HepG2 (cell line): ENCODE data around the gene MT1M. TPM values are rescaled to one million over a fixed set of nuclear protein-coding genes. Genes with fewer than 3 reads are reported as not detected.

Experiments
- ATAC-seq: fragments of 200-7000 bp; cut with Tn5 transposase; 3 replicates; pipeline ENCODE4 v1.9.1; 2020; ENCODE audit warnings: mild to moderate bottlenecking, moderate library complexity
- BruUV-seq: library from RNA; stranded (reverse); fragments of 400-500 nt; replicated peaks from 2 replicates; lab custom pipeline; 2021; lab: Mats Ljungman, UMichigan
- CTCF ChIA-PET: fragments of 300-600 bp; formaldehyde crosslinking; extraction: SDS; loops from one replicate; lab custom pipeline; 2021; ENCODE audit warnings: low total read pairs, inconsistent platforms, low intra/inter-chr PET ratio; lab: Yijun Ruan, JAX
- POLR2A ChIA-PET: fragments of 350-600 bp; sonication (Branson Sonifier 250); formaldehyde crosslinking; loops from one replicate; lab custom pipeline; 2020; ENCODE audit warnings: antibody characterized with exemption, inconsistent platforms; lab: Yijun Ruan, JAX
- DNase-seq: peaks from one replicate; pipeline ENCODE4 v3.0.0-alpha.2; 2015; ENCODE audit warnings: low spot score
- FAIRE-seq: peaks from 3 replicates; lab custom pipeline; 2011; peaks lifted over from hg19 to GRCh38; lab: Jason Lieb, UNC
- H2AFZ ChIP-seq: one replicate; pipeline ENCODE4 v1.6.1; 2011; ENCODE audit warnings: low read length, inconsistent platforms
- H3K27ac ChIP-seq: fragments of 300-600 bp; 3 replicates; pipeline ENCODE4 v1.8.0; 2011; ENCODE audit warnings: mixed run types, mild to moderate bottlenecking, mixed read lengths, low read length, inconsistent platforms; ENCODE audit not compliant: insufficient read depth; ENCODE audit errors: extremely low read length
- H3K27me3 ChIP-seq, 2 experiments: fragments of 200-600 bp in 1 of 2; 2 replicates in 1 of 2; 3 replicates in 1 of 2; pipeline versions ENCODE4 v1.6.0 to v1.8.0; 2011; ENCODE audit warnings: low read length in 2 of 2, mild to moderate bottlenecking in 2 of 2, moderate library complexity in 2 of 2, inconsistent platforms in 1 of 2; ENCODE audit not compliant: insufficient read depth in 2 of 2, control insufficient read depth in 1 of 2
- H3K36me3 ChIP-seq, 2 experiments: fragments of 200-600 bp in 1 of 2; replicated peaks in 1 of 2; 2 replicates in 1 of 2; 3 replicates in 1 of 2; pipeline versions ENCODE4 v1.5.1 to v1.8.0; 2011; ENCODE audit warnings: low read length in 2 of 2, inconsistent platforms in 1 of 2; ENCODE audit not compliant: insufficient read depth in 2 of 2, control insufficient read depth in 1 of 2
- H3K4me1 ChIP-seq: 2 replicates; pipeline ENCODE4 v1.5.1; 2012; ENCODE audit warnings: low read length, inconsistent platforms; ENCODE audit not compliant: insufficient read depth
- H3K4me2 ChIP-seq: 2 replicates; pipeline ENCODE4 v1.6.0; 2011; ENCODE audit warnings: low read depth, low read length, inconsistent platforms
- H3K4me3 ChIP-seq, 3 experiments: fragments of 200-600 bp in 1 of 3; sonication (generic), shearing (Covaris generic) in 1 of 3; replicated peaks in 1 of 3; 2 replicates each; pipeline ENCODE4 v1.5.1; 2011 to 2016; ENCODE audit warnings: low read length in 3 of 3, inconsistent platforms in 2 of 3, low read depth in 2 of 3, mild to moderate bottlenecking in 2 of 3, control low read depth in 1 of 3, mixed read lengths in 1 of 3; ENCODE audit not compliant: insufficient read depth in 1 of 3
- H3K79me2 ChIP-seq: one replicate; pipeline ENCODE4 v1.6.1; 2011; ENCODE audit warnings: low read length, inconsistent platforms; ENCODE audit not compliant: insufficient read depth
- H3K9ac ChIP-seq: 2 replicates; pipeline ENCODE4 v1.6.0; 2011; ENCODE audit warnings: mild to moderate bottlenecking, low read depth, low read length, inconsistent platforms; ENCODE audit not compliant: insufficient read depth
- H3K9me3 ChIP-seq: 2 replicates; pipeline ENCODE4 v1.5.1; 2012; ENCODE audit warnings: mild to moderate bottlenecking, low read length
- H4K20me1 ChIP-seq: 2 replicates; pipeline ENCODE4 v1.6.0; 2011; ENCODE audit warnings: inconsistent platforms, mild to moderate bottlenecking, low read length, moderate library complexity; ENCODE audit not compliant: insufficient read depth
- AKAP8 ChIP-seq: sonication (generic); formaldehyde crosslinking; IDR thresholded peaks from 2 replicates; pipeline ENCODE4 v1.5.1; 2020; ENCODE audit warnings: mild to moderate bottlenecking, missing genetic modification reagents
- CREB1 ChIP-seq, 2 experiments: fragments of 450-650 bp in 1 of 2; IDR thresholded peaks; 2 replicates each; pipeline ENCODE4 v1.6.1; 2016 to 2017; ENCODE audit warnings: control low read depth in 1 of 2, mild to moderate bottlenecking in 1 of 2, missing compliant biosample characterization in 1 of 2, missing genetic modification characterization in 1 of 2
- DR1 ChIP-seq: sonication (generic); formaldehyde crosslinking; IDR thresholded peaks from 2 replicates; pipeline ENCODE4 v1.8.0; 2021; ENCODE audit warnings: mild to moderate bottlenecking, missing genetic modification reagents, inconsistent platforms
- EEA1 ChIP-seq: sonication (generic); formaldehyde crosslinking; IDR thresholded peaks from 2 replicates; pipeline ENCODE4 v1.5.1; 2020; ENCODE audit warnings: mild to moderate bottlenecking, missing genetic modification reagents, borderline replicate concordance
- HDAC2 ChIP-seq: sonication (generic); formaldehyde crosslinking; IDR thresholded peaks from 2 replicates; pipeline ENCODE4 v1.4.0; 2020; ENCODE audit warnings: missing genetic modification reagents
- KMT2A ChIP-seq: sonication (generic); formaldehyde crosslinking; IDR thresholded peaks from 2 replicates; pipeline ENCODE4 v1.4.0; 2020; ENCODE audit warnings: missing genetic modification reagents
- MED1 ChIP-seq: sonication (generic); formaldehyde crosslinking; IDR thresholded peaks from 2 replicates; pipeline ENCODE4 v1.4.0; 2020; ENCODE audit warnings: missing genetic modification reagents
- PHF8 ChIP-seq: sonication (generic); formaldehyde crosslinking; IDR thresholded peaks from 2 replicates; pipeline ENCODE4 v1.5.0; 2020; ENCODE audit warnings: missing genetic modification reagents
- POLR2A ChIP-seq, 2 experiments: IDR thresholded peaks; 2 replicates each; pipeline ENCODE4 v1.6.1; 2011; ENCODE audit warnings: low read depth in 2 of 2, low read length in 2 of 2, mild to moderate bottlenecking in 1 of 2, moderate library complexity in 1 of 2; ENCODE audit not compliant: insufficient read depth in 1 of 2
- TAF15 ChIP-seq: fragments of 200-400 bp; formaldehyde crosslinking; IDR thresholded peaks from one replicate; pipeline ENCODE4 v1.6.1; 2018; ENCODE audit warnings: mild to moderate bottlenecking, low read depth, low read length; ENCODE audit not compliant: poor library complexity, severe bottlenecking
- ZFP37 ChIP-seq: sonication (generic); formaldehyde crosslinking; IDR thresholded peaks from 2 replicates; pipeline ENCODE4 v1.4.0; 2020; ENCODE audit warnings: missing genetic modification reagents, borderline replicate concordance
- ZKSCAN8 ChIP-seq: IDR thresholded peaks from 2 replicates; pipeline ENCODE4 v1.6.1; 2016; ENCODE audit warnings: borderline replicate concordance, missing genetic modification reagents, missing compliant biosample characterization
- ZNF17 ChIP-seq: sonication (generic); formaldehyde crosslinking; IDR thresholded peaks from 2 replicates; pipeline ENCODE4 v1.5.0; 2020; ENCODE audit warnings: mild to moderate bottlenecking, missing genetic modification reagents
- ZNF30 ChIP-seq: sonication (generic); formaldehyde crosslinking; IDR thresholded peaks from 2 replicates; pipeline ENCODE4 v1.5.0; 2020; ENCODE audit warnings: mild to moderate bottlenecking, missing genetic modification reagents
- ZNF350 ChIP-seq: sonication (generic); formaldehyde crosslinking; IDR thresholded peaks from 2 replicates; pipeline ENCODE4 v1.4.0; 2020; ENCODE audit warnings: mild to moderate bottlenecking, low read depth, missing genetic modification reagents, borderline replicate concordance
- ZNF354B ChIP-seq: sonication (generic); formaldehyde crosslinking; IDR thresholded peaks from 2 replicates; pipeline ENCODE4 v1.8.0; 2022; ENCODE audit warnings: mild to moderate bottlenecking, missing genetic modification reagents
- ZNF512B ChIP-seq: sonication (generic); formaldehyde crosslinking; IDR thresholded peaks from 2 replicates; pipeline ENCODE4 v1.5.1; 2020; ENCODE audit warnings: missing genetic modification reagents, mild to moderate bottlenecking, borderline replicate concordance
- ZNF589 ChIP-seq: sonication (generic); formaldehyde crosslinking; conservative IDR thresholded peaks from 2 replicates; pipeline ENCODE4 v1.8.0; 2022; ENCODE audit warnings: mild to moderate bottlenecking, moderate library complexity, missing genetic modification reagents
- ZNF672 ChIP-seq: sonication (generic); formaldehyde crosslinking; IDR thresholded peaks from 2 replicates; pipeline ENCODE4 v1.8.1; 2022; ENCODE audit warnings: missing genetic modification reagents
- ZNF850 ChIP-seq: sonication (generic); formaldehyde crosslinking; conservative IDR thresholded peaks from 2 replicates; pipeline ENCODE4 v1.9.0; 2021; ENCODE audit warnings: mild to moderate bottlenecking, missing genetic modification reagents
- ZNF878 ChIP-seq: sonication (generic); formaldehyde crosslinking; IDR thresholded peaks from 2 replicates; pipeline ENCODE4 v1.8.1; 2023; ENCODE audit warnings: mild to moderate bottlenecking, missing genetic modification reagents, moderate library complexity
- ZSCAN12 ChIP-seq: sonication (generic); formaldehyde crosslinking; IDR thresholded peaks from 2 replicates; pipeline ENCODE4 v1.9.0; 2021; ENCODE audit warnings: mild to moderate bottlenecking, missing genetic modification reagents
- whole genome bisulfite sequencing: methylation state at CpG from one replicate; pipeline ENCODE4 v1.1.6; 2017; ENCODE audit warnings: low lambda C conversion rate; 5-methylcytosine and 5-hydroxymethylcytosine counted together
- in situ Hi-C: cut with HindIII; loops from 2 replicates; pipeline ENCODE4 v1.10.0; 2017; ENCODE audit warnings: low pct_unique_long_range_greater_than_20kb; ENCODE audit not compliant: extremely low pct_ligation_motif_present
- intact Hi-C: fragments of 100-400 bp; cut with micrococcal nuclease; formaldehyde crosslinking; loops from one replicate; pipeline ENCODE4 v1.10.0; 2022; ENCODE audit not compliant: unreplicated experiment
- polyA plus RNA-seq, 8 experiments: library from polyadenylated mRNA; depleted of rRNA in 3 of 8; stranded (reverse) in 7 of 8; unstranded in 1 of 8; fragments of >200 nt; fragmentation: Illumina TruSeq in 4 of 8; extraction: Trizol in 4 of 8; gene quantifications; 2 replicates each; pipeline versions ENCODE4 v1.2.1 to v1.2.3, GENCODE V29; 2011 to 2016; ENCODE audit warnings: low read depth in 4 of 8, missing spikeins in 1 of 8, mixed read lengths in 1 of 8; ENCODE audit not compliant: insufficient read depth in 1 of 8
- total RNA-seq, 5 experiments: library from RNA; depleted of rRNA; stranded (reverse); fragments of >200 nt; fragmentation: Illumina TruSeq; extraction: Trizol; gene quantifications; 2 replicates each; pipeline ENCODE4 v1.2.3, GENCODE V29; 2016; ENCODE audit warnings: low read depth in 1 of 5
- TF ChIP-seq, protein P1 (sequence below): sonication (generic); formaldehyde crosslinking; IDR thresholded peaks from 2 replicates; pipeline ENCODE4 v1.4.0; 2020; ENCODE audit warnings: mild to moderate bottlenecking, missing genetic modification reagents

The MT1M gene
- total and polyA plus RNA-seq, 2 of the 13 experiments (the other 11 are each of a cell fraction or from before 2014, with no cell fraction given) = 4.6 TPM; not detected in 1

GRCh38 chr16:56625943-56626654 is 6.4 kb upstream of the MT1M start:
- Histone ChIP-seq H4K20me1 (no peaks in the 10 kb centered on the region), H2AFZ (no peak overlapping the region), H3K36me3 (no peaks in the 10 kb centered on the region), H3K4me1 (peaks cover 60% of the 10 kb centered on the region), H3K9me3 (no peaks in the 10 kb centered on the region), H3K9ac (peak overlapping the region; percentile 64), H3K79me2 (no peaks in the 10 kb centered on the region), H3K4me3 (peak overlapping the region; percentile 63 to 88 (median 72)), H3K4me2 (peak overlapping the region; percentile 97), H3K27ac (no peak overlapping the region), H3K27me3 (peaks cover 0 to 41% of the 10 kb centered on the region in 2 experiments; a peak in 3 of 5 replicates)
- ATAC-seq (peak; percentile 41), DNase-seq (no peak), FAIRE-seq (peak; percentile 56)
- WGBS = 31% methylated on average over 16 of the region's 16 CpGs
- intact Hi-C loops = loop anchor here (2.0 kb wide), 1 partner anchor 17 kb away; the partner anchor contains the start of gene MT2A
- TSS peak; percentile 98 for BruUV-seq
- ChIA-PET POLR2A (interaction anchor here (0.9 to 4.8 kb wide), 9 partner anchors 11 to 57 kb away, joined by 3 to 83 read pairs (median 5); partner anchors contain the start of genes MT1F and MT2A), CTCF (no interaction called here)
- in situ Hi-C loops = no loop called here
- TF ChIP-seq ZNF878 (CRISPR knock-in tag) (no peak), EEA1 (CRISPR knock-in tag) (no peak), POLR2A (IDR thresholded peaks at IDR 0.05; ENCODE audit: insufficient read depth in 1 of 2, low read depth in 2 of 2, low read length in 2 of 2) (no peak), ZFP37 (no peak), ZNF30 (CRISPR knock-in tag) (no peak), ZNF354B (CRISPR knock-in tag) (no peak), TAF15 (no peak), ZNF850 (CRISPR knock-in tag) (no peak), MED1 (no peak; the same call in 1 of the 2 replicates), ZNF512B (0 out of 2 replicates have a peak, but pooled peaks have one; percentile 4), HDAC2 (CRISPR knock-in tag) (no peak), CREB1 (IDR thresholded peaks at IDR 0.05) (no peak), CREB1 (CRISPR knock-in tag; IDR thresholded peaks at IDR 0.05) (peak; percentile 19; the same call in 1 of the 2 replicates), ZNF672 (CRISPR knock-in tag) (no peak), DR1 (CRISPR knock-in tag) (no peak), ZKSCAN8 (CRISPR knock-in tag) (no peak), AKAP8 (no peak), KMT2A (CRISPR knock-in tag) (no peak), ZNF17 (CRISPR knock-in tag) (no peak), PHF8 (CRISPR knock-in tag) (no peak), ZSCAN12 (CRISPR knock-in tag) (no peak), ZNF350 (CRISPR knock-in tag) (no peak), ZNF589 (no peak)
- TF ChIP-seq, protein P1, sequence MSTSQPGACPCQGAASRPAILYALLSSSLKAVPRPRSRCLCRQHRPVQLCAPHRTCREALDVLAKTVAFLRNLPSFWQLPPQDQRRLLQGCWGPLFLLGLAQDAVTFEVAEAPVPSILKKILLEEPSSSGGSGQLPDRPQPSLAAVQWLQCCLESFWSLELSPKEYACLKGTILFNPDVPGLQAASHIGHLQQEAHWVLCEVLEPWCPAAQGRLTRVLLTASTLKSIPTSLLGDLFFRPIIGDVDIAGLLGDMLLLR (CRISPR knock-in tag) = peak; percentile 35; the same call in 1 of the 2 replicates
